Measurements from ENCODE around the gene USP24.
"Not testable (repeated sequence)": the region's sequence is repeated elsewhere in the genome, so short reads cannot be mapped to it uniquely, and the experiment has no call there.

USP24 gene

DNA sequence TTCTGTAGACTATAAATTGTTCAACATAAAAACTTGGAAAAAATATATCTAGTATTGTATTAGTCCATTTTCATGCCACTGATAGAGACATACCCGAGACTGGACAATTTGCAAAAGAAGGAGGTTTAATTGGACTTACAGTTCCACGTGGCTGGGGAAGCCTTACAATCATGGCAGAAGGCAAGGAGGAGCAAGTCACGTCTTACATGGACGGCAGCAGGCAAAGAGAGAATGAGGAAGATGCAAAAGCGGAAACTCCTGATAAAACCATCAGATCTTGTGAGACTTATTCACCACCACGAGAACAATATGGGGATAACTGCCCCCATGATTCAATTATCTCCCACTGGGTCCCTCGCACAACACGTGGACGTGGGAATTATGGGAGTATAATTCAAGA lies 15.4 kb downstream of the USP24 start:
- not testable (repeated sequence) for DNase-seq (ENCODE audit: low read depth)

DNA sequence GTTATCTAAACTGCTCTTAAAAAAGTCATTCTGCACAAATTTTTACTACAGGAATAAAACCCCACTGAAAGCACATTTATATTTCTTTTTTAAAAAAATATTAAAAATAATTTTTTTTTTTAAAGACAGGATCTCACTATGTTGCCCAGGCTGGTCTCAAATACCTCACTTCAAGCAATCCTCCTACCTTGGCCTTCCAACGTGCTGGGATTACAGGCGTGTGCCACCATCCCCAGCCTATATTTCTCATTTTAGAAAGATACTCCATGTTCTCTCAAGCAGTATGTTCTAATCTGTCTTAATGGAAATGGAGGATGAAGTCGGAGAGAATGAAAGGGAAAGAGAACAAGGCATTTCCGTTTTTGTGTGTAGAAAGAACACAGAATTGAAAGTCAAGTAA lies 17.1 kb downstream of the USP24 start:
- no peak for DNase-seq (ENCODE audit: low read depth)

DNA sequence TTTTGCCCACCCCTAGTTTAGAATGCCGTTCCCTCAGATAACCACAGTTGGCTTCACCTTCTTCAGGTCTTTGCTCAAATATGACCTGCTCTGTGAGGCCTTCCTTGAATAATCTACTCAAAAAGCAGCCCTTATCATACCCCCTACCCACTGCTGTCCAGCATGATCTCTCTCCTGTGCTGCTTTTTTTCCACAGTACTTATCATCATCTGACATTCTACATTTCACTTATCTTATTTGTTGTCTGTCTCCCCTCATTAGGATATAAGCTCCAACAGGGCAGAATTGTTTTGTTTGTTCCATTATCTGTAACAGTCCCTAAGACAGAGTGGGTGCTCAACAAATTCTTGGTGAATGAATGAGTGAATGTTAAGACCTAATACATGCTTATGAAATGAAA lies 18.1 kb downstream of the USP24 start:
- no peak for DNase-seq (ENCODE audit: low read depth)

DNA sequence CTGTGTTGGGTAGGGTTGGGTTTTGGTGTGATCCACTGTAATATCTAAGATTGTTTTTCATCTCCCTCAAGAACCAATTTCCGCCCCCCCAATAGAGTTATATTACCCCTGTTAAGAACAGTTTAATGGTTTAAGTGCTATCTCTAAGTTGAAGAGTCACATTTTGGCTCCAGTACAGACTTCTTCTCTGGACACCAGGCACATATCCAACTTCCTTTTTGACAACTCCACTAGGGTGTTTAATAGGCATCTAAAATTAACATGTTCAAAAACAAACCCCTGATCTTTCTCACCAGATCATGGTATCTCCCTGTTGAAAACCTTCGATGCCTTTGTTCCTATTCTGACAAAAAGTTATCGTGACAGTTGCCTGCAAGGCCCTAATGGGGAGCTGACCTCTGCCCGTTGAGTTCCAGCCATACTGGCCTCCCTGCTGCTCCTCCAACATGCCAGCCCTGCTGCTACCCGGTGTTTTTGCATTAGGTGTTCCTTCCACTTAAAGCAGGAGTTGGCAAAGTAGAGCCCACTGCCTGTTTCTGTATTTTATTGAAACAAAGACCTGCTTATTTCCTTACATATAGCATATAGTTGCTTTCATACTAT lies 18.6 kb downstream of the USP24 start:
- DNase-seq (ENCODE audit: low read depth) = no peak

DNA sequence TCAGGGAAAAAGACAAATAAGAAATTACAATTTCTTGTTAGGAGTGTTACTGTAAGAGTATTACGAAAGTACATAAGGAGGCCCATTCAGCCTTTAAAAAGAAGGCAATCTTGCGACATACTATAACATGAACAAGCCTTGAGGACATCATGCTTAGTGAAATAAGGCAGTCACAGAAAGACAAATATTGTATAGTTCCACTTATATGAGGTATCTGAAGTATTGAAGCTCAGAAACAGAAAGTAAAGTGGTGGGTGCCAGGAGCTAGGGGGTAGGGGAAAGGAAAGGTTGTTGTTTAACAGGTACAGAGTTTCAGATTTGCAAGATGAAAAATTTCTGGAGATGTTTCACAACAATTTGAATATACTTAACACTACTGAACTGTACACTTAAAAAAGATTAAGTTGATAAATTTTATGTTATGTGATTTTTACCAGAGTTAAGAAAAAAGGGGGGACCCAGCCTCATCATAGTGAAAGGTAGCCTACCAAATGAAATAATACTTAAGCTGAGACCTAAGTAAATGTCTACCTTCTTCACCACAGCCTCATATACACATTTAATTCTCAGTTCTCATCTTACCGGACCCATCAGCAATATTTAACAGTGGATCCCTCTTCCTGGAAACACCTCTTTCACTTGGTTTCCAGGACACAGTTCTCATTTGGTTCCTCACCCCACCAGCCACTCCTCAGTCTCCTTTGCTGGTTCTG lies 19.5 kb downstream of the USP24 start:
- peak; percentile 29 for DNase-seq (ENCODE audit: low read depth)

DNA sequence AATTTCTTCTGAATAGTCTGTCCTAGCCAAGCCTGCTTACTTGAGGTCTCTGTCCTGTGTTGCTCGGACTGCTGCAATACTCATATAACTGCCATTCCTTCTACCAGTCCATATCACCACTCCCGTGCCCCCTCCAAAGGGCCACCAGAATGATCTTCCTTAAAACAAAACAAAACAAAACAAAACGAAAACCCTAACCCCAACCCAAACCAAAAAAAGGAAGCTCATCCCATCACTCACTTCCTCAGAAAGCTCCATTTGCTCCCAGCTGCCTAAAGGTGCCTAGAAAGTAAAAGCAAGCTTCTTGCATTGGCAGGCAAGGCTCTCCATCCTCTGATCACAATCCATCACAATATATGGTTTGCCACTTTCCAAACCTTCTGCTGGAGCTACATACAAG lies 20.3 kb downstream of the USP24 start:
- DNase-seq (ENCODE audit: low read depth) = no peak

DNA sequence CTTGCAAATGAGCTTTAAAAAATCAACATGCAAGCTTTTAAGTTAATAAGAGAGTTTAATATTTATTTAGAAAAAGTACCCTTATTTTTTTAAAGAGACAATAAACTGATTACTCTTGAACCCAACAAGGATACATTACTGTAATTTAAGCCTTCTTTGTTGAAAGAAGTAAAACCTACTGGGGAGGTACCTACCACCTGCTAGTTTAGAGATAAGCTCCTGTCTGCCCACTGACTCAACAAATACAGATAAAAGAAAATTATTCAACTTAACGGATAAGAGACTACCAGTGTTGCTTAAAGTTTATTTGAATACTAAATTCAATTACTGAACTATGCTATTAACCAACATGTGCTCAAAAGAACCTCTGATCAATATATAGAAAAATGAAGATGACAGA lies 23.1 kb downstream of the USP24 start:
- no peak for DNase-seq (ENCODE audit: low read depth)

DNA sequence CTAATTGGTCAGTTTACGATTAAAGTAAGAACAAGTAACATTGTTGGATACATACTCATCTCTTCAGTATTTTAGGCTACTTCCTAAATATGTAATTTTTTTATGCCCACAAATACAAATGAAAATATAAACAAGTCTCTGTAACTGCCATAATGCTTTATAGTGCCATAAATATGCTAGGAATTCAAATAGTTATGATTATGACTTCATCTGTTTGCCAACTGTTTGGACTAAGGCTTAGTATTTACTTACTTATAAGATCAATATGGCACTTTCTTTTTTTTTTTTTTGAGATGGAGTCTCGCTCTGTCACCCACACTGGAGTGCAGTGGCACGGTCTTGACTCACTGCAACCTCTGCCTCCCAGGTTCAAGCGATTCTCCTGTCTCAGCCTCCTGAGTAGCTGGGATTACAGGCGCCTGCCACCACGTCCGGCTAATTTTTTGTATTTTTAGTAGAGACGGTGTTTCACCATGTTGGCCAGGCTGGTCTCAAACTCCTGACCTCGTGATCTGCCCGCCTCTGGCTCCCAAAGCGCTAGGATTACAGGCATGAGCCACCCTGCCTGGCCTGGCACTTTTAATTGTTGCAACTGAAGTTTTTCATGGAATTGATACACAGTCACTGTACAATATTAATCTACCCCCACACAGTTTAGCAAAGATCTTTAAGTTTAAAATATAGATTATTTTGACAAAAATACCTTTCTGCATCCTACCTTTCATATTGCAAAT lies 23.8 kb downstream of the USP24 start:
- not testable (repeated sequence) for DNase-seq (ENCODE audit: low read depth)

DNA sequence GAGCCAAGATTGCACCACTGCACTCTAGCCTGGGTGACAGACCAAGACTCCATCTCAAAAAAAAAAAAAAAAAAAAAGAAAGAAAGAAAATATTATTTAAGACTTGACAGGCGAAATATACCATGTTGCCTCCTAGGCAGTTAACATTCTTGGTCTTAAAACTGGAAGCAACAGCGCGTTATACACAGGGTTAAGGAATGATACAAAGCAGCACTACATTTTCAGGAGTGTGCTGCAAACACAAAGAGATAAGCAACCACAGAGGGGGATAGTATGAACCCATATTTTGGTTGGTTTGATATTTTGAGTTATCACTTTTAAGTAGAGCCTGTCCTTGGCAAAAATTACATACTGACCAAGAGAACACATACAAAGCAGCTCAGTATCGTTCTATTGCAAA lies 25.1 kb downstream of the USP24 start:
- no peak for DNase-seq (ENCODE audit: low read depth)

DNA sequence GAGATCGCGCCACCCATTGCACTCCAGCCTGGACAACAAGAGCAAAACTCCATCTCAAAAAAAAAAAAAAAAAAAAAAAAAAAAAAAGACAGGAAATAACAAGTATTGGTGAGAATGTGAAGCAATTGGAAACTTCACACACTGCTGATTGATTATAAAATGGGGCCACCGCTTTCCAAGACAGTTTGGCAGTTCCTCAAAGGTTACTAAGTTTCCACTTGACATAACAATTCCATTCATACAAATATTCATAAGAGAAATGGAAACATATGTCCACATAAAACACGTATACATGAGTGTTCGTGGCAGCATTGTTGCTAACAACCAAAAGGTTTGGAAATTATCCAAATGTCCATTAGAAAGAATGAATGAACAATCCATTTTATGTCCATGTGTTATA lies 26.3 kb downstream of the USP24 start:
- no peak for DNase-seq (ENCODE audit: low read depth)

DNA sequence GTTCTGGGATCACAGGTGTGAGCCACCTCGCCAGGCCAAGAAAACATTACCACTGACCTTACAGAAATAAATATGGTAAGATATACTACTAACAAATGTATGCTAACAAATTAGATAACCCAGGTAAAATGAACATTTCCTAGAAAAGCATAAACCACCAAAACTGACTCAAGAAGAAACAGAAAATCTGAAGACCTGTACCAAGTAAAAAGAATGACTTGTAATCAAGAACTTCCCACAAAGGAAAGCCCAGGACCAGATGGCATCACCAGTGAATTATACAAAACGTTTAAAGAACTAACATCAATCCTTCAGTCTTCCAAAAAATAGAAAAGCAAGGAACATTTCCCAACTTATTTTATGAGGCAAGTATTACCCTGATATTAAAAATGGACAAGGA lies 29.3 kb downstream of the USP24 start:
- DNase-seq (ENCODE audit: low read depth) = no peak

DNA sequence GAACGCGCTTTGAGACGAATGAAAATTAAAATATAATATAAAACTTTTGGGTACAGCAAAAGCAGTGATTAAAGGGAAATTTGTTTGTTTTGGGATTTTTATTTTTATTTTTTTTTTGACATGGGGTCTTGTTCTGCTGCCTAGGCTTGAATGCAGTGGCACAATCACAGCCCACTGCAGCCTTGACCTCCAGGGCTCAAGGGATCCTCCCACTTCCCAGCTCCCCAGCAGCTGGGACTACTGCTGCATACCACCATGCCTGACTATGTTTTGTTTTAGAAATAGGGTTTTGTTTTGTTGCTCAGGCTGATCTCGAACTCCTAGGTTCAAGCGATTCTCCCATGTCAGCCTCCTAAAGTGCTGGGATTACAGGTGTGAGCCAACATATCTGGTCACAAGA lies 30.3 kb downstream of the USP24 start:
- DNase-seq (ENCODE audit: low read depth) = no peak

DNA sequence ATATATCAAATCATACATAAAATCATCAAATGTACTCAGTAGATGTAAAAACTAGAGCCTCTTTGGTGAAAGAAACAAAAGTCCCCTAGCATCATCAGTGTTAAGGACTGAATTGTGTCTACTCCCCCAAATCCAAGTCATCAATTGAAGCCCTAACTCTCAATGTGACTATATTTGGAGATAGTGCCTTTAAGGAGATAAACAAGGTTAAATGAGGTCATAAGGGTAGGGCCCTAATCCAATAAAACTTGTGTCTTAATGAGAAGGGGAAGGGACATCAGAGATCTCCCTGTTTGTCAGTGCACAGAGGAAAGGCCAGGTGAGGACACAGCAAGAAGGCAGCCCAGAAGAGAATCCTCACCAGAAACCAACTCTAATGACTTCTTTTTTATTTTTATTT lies 33.5 kb downstream of the USP24 start:
- DNase-seq (ENCODE audit: low read depth) = no peak

DNA sequence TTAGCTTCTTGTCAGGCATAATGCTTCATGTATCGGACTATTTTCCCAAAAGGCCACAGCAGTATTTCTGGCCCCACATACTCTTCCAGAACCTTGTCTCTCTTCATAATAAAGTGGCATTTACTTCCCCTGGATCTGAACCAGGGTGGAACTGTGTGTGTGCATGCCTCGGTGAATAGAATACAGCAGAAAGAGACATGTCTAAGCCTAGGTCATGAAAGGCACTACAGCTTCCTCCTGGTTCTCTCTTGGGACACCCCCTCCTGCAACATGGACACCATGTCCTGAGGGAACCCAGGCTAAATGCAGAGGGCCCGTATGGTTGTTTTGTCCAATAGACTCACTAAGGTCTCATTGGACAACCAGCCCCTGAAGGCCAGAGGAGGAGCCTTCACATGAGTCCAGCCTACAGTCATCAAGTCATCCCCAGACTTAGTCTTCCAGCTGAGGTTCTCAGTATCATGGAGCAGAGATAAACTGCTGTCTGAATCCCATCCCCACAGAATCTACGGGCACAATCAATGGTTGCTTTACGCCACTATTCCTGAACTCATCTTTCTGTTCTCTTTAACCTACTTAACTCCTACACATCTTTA lies 35.0 kb downstream of the USP24 start:
- no peak for DNase-seq (ENCODE audit: low read depth)

DNA sequence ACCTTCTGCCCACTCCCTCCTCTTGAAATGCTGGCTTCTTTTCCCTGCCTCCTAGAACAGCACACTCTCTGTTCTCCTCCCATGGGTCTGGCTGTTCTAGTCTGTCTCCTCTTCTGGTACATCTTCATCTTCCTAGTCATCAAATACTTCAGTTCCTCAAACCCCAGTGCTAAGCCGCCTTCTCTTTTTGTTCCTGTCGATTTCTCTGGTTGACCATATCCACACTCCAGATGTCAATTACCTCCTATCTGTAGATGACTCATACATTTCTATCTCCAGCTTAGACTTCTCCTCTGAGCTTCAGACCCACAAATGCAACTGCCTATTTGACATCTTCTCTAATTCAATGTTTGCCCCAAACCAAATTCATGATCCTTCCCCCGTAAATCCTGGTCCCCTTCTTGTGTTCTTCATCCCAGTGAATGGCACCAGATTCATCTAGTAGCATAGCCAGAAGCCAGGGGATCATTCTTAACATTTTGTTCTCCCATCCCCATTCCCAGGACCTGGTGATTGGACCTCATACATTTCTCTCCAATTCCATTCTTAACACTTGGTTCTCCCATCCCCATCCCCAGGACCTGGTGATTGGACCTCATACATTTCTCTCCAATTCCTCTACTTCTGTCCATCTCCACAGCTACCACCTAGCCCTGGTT lies 35.9 kb downstream of the USP24 start:
- no peak for DNase-seq (ENCODE audit: low read depth)

DNA sequence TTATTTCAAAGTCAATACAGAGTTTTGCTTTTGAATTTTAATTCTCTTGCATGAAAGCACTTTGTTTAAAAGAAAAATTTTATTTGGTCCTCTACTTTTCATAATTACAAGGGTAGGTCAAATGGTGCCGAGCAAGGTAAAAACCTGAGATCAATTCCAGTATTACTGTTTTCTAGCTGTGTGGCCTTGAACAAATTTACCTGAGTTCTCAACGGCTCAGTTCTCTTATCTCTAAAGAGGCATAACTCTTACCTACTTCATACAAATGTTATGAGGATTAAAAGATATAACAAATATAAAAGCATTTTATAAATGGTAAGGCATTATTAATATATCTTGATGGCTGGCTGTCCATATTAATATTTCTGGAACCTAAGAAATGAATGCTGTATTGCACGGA lies 42.5 kb downstream of the USP24 start:
- no peak for DNase-seq (ENCODE audit: low read depth)

DNA sequence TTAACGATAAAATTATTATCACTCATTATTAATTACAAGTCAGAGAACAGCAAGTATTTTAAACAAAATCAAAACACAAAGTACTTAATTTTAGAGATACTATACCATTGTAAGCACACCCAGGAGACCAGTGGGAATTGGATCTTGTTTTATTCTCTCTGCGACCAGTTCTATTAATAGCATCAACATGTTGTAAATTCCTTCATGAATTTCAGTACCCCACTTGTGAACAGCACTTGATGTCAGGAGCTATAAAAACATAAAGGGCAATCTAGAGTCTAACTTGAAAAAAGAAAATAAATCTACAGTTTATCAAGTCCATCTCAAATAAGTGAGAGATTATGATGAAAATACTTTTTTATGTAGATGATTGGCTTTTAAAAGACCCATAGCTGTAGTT lies 42.9 kb downstream of the USP24 start:
- no peak for DNase-seq (ENCODE audit: low read depth)

DNA sequence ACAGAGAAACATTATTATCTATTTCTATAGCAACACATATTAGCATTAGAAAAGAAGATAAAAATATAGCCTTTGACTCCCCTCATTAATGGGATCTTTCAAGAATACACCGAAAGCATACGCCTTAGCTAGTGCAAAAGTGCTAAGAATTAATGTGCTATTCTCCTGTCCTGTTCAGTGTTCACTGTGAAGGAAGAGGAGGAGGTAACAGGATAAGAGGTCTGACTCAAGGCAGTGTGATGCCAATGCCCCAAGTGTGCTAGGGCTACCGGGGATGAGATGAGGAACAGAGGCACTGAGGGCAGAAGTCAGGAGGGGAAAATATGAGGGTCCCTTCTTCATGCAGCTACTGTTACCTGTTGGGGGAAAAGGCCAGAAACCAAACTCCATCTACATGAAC lies 43.5 kb downstream of the USP24 start:
- DNase-seq (ENCODE audit: low read depth) = no peak

DNA sequence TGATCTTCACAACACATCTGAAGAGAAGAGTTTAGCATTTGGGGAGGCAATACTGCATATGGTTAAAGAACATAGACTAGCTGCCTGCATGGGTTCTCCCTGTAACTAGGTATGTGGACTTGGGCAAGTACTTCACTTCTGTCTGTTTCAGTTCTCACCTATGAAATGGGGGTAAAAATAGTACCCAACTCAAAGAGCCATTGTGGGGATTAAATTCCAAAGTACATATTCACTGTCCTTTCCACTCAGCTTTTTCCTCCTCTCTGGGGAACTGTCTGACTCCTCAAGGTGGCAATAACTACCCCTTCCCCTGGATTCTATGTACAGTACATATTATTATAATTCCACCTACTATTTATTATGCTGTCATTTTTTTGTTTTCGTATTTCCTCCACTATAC lies 44.7 kb downstream of the USP24 start:
- no peak for DNase-seq (ENCODE audit: low read depth)

DNA sequence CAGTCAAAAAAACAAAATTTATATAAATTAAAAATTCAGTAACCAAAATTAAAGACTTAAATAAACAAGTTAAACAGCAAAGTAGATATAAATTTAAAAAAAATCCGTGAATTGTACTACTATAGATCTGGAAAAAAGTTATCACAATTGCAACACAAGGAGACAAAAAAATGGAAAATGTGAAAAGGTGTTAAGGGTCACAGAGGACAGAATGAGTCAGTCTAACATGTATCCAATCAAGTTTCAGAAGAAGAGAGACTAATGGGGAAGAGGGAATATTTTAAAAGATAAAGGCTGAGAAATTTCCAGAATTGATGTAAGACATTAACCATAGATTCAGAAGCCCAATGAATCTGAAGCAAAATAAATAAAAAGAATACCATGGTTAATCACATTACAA lies 46.0 kb downstream of the USP24 start:
- no peak for DNase-seq (ENCODE audit: low read depth)

DNA sequence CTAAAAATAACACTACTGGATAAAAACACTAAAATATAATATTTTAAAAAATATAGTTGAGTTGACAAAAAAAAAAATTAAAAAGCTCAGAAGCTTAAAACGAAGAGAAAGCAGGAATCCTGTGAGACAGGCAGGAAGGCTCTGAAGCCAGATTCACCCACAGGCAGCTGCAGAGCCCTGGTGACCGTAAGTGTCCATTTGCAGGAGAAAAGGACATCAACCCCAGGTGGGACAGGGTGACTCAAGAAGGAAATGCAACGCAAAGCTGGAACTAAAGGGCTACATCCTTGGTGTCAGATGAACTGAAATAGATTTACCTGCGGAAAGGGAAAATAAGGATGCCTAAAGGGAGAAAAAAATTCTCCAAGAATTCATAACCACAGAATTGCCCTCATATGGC lies 46.8 kb downstream of the USP24 start:
- DNase-seq (ENCODE audit: low read depth) = no peak

DNA sequence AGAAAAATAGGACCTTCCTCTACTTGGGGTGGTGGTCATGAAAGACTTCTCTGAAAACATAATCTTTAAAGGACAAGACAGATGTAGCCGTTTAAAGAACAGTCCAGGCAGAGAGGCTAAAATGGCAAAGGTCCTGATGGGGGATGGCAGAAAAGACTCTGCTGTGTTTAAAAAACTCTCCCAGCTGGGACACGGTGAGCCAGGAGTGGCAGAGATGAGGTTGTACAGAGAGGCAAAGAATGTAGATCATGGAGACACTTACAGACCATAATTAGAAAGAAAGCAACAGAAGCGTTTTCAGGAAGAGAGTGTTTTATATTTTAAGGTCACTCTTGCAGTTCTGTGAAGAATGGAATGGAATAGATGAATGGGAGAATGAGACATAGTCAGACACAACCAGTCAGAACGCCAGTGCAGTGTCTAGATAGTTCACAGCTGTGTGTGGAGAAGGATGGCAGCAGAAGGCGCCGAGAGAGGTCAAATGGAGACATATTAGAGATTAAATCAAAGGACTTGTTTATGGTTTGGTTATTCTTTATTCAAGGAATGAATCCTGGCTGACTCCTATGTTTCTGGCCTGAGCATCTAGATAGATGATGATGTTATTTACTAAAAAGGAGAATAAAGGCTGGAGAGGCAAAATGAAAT lies 47.8 kb downstream of the USP24 start:
- no peak for DNase-seq (ENCODE audit: low read depth)
